ENCODE data around the gene ZFP3.
"Not testable (repeated sequence)": the region's sequence is repeated elsewhere in the genome, so short reads cannot be mapped to it uniquely, and the experiment has no call there.

ZFP3 gene

GRCh38 chr17:5077275-5077674 lies 992 bp upstream of the ZFP3 start:
- not testable (repeated sequence) for DNase-seq (ENCODE audit: extremely low read depth in 1 of 2, low read depth in 1 of 2)

DNA sequence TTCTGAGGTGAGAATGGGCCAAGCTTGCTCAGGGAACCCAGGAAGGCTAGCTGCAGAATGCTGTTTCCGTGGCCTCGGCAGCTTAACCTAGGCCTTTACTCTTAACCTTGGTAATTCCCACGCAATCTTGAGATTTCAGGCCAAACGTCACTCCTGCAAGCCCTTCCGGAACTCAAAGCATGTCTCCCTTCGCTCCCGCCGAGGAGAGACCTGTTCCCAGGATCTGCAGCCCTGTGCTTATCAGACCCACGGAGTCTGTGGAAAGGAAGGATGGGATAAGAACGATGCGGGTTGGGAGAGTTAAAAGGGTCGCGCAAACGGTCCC lies 524 bp upstream of the ZFP3 start:
- DNase-seq (ENCODE audit: extremely low read depth in 1 of 2, low read depth in 1 of 2) = no peak

GRCh38 chr17:5080591-5080990 lies 2.3 kb downstream of the ZFP3 start:
- no peak for DNase-seq (ENCODE audit: extremely low read depth in 1 of 2, low read depth in 1 of 2)

DNA sequence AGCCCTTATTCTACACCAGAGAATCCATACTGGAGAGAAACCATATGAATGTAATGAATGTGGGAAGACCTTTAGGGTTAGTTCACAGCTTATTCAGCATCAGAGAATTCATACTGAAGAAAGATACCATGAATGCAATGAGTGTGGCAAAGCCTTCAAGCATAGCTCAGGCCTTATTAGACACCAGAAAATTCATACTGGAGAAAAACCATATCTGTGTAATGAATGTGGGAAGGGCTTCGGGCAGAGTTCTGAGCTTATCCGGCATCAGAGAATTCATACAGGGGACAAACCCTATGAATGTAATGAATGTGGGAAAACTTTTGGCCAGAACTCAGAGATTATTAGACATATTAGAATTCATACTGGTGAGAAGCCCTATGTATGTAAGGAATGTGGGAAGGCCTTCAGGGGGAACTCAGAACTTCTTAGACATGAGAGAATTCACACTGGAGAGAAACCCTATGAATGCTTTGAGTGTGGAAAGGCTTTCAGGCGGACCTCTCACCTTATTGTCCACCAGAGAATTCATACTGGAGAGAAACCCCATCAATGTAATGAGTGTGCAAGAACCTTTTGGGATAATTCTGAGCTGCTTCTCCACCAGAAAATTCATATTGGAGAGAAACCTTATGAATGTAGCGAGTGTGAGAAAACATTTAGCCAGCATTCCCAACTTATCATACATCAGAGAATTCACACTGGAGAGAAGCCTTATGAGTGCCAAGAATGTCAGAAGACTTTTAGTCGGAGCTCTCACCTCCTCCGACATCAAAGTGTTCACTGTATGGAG lies 14.1 kb downstream of the ZFP3 start:
- DNase-seq (ENCODE audit: extremely low read depth in 1 of 2, low read depth in 1 of 2) = no peak

- DNase-seq (ENCODE audit: extremely low read depth in 1 of 2, low read depth in 1 of 2) = no peak
Measured at GRCh38 chr17:5096731-5097100, 18.4 kb downstream of the ZFP3 start.

DNA sequence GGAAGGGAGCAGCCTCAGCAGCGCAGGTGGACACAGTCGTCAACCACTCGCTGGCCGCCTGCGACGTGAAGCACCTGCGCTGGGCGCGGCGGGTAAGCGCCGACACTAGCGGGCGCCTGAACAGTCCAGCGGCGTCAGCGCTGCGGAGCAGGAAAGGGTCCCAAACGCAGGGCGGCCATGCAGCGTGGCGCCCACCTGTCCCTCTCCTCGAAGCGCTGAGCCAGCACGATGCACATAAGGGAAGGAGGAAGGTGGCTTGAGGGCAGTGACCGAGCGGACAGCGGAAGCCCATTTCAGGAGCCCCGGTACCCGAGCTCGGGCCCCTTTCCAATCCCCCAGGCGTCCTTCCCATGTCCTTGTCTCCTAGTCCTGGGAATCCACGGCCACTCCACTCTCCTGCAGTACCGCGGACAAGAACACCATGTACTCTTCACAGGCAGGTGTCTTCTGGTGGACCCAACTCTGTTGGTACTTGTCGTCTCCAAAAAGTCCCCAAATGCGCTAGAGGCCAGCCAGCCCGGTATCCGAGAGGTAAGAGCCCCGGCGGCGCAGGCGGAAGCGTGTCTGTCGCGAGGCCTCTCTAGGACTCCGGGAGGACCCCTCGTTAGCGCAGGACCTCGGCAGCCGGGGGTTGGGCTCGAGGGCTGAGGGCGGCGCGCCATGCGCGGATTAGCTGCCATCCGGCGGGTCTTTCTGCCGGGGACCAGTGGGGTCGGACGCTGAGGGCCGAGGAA lies 19.0 kb downstream of the ZFP3 start:
- peak in 1 of 2 donors; percentile 9 for DNase-seq (ENCODE audit: extremely low read depth in 1 of 2, low read depth in 1 of 2)

GRCh38 chr17:5099271-5099670 lies 21.0 kb downstream of the ZFP3 start:
- no peak for DNase-seq (ENCODE audit: extremely low read depth in 1 of 2, low read depth in 1 of 2)

GRCh38 chr17:5100832-5101231 lies 22.6 kb downstream of the ZFP3 start:
- no peak for DNase-seq (ENCODE audit: extremely low read depth in 1 of 2, low read depth in 1 of 2)

DNA sequence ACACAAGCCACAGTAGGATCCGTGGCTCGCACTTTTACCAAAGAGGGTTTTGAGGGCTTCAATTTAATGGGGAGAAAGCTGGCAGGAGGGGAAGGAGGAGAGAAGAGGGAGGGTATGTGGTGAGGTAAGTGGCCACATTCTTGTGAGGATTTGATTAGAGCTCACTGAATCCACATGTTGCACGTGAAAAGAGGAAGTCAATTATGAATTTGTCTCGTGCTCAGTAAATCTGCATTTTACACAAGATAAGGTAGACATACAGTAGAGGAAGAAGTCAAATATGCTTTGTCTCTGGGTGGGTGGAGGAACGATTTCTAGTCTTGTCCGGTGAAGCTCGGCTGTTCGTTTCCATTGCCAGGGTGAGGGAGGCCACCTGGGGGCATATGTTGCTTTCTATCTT lies 32.5 kb downstream of the ZFP3 start:
- DNase-seq (ENCODE audit: extremely low read depth in 1 of 2, low read depth in 1 of 2) = no peak

DNA sequence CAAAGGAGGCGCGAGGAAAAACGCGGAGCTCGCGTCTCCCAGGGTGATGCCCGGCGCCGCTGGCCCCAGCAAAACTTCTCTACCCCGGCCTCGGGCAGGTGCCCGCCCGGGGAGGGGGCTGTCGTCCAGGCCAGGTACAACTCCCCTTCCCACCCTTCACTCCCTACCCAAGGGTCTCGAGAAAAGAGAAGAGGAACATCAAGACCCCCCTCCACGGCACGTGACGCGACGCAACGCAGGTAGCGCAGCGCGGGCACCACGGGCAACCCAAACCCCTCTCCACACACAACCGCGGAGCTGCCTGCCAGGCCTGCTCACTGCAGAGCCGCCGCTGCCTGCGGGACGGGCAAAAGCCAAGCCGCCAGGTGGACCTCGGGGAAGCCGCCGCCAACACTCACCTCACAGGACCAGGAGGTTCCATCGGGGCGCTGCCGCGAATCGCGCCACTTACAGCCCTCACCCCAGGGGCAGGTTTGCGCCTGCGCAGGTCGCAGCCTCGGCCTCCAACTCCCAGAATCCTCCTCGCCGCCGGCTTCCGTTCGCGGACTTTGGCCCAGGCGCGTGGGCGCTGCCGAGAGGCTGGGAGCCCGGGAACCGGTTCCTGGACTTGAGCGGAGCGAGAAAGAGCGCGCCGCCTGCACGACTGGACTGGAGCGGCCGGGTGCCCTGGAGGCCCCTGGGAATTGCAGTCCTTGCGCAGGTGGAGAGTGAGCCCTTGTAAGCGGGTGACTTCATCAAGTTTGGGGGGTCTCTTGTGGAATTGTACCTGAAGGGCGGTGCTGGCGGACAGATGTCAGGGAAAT lies 33.3 kb downstream of the ZFP3 start, which contains the start of gene ZNF232:
TSS of gene ZNF232 (minus strand) at position 477 of the 803 bp plus-strand sequence. CDS start at position 421, 56 bp downstream.
- DNase-seq (ENCODE audit: extremely low read depth in 1 of 2, low read depth in 1 of 2) = peak; percentile 89 to 92

GRCh38 chr17:5115673-5116651 lies 37.7 kb downstream of the ZFP3 start, which contains the start of gene USP6:
USP6 (plus strand) TSS chr17:5116032; CDS start chr17:5130368, 14,336 bp downstream.
- DNase-seq (ENCODE audit: extremely low read depth in 1 of 2, low read depth in 1 of 2) = no peak

DNA sequence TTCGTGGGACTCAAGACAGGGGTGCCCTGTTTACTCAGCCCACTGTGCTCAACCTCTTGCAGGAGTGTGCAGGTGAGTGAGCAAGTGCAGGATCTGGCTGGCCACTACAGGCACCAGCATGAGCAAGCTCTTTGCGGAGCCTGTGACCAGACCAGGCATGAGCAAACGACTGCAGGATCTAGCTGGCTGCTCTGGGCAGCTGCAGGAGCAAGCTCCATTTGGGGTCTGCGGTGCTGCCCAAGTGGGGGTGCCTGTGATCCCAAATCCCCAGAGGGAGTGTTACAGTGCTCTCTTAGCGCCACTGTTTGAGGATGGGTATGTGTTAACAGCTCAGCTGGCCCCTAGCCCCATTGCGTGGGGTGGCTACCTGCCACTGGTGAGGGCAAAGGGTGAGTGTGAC lies 40.0 kb downstream of the ZFP3 start:
- no peak for DNase-seq (ENCODE audit: extremely low read depth in 1 of 2, low read depth in 1 of 2)

DNA sequence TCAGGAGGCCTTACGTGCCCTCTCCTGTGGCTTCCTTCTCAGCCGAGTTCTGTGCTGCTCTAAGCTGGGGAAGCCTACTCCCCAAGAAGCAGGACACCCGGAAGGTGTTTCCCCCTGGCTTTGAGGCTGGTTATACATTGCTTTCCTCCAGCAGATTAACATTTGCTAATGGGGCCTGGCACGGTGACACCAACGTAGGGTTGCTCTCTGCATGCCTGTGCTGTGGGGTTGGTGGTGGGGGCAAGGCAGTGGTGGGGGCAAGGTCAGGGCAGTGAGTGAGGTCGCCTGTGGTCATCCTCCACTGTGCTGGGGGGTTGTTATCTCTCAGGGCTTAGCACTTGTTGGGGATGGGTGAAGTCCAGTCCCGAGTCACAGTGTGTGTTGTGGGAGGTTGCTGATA lies 41.8 kb downstream of the ZFP3 start:
- no peak for DNase-seq (ENCODE audit: extremely low read depth in 1 of 2, low read depth in 1 of 2)

- not testable (repeated sequence) for DNase-seq (ENCODE audit: extremely low read depth in 1 of 2, low read depth in 1 of 2)
Measured at GRCh38 chr17:5120436-5121185, 42.3 kb downstream of the ZFP3 start.

GRCh38 chr17:5121186-5121841 lies 43.0 kb downstream of the ZFP3 start:
- no peak for DNase-seq (ENCODE audit: extremely low read depth in 1 of 2, low read depth in 1 of 2)

DNA sequence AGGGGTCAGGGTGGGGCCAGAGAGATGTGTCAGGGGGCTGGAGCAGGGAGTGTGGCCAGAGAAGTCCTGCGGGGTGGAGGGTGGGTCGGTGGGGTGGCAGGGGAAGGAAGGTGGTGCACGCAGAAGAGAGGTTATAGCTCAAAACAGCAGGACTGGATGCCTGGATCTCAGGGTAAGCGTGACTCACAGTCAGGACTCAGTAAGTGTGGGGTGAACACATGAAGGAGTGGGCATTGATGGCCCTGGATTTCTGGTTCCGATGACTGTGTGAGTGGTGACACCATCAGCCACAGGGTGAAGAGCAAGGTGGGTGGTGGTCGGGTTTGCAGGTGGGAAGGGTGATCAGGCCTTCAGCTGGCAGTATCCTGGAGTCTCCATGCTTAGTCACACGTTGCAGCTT lies 43.8 kb downstream of the ZFP3 start:
- not testable (repeated sequence) for DNase-seq (ENCODE audit: extremely low read depth in 1 of 2, low read depth in 1 of 2)

DNA sequence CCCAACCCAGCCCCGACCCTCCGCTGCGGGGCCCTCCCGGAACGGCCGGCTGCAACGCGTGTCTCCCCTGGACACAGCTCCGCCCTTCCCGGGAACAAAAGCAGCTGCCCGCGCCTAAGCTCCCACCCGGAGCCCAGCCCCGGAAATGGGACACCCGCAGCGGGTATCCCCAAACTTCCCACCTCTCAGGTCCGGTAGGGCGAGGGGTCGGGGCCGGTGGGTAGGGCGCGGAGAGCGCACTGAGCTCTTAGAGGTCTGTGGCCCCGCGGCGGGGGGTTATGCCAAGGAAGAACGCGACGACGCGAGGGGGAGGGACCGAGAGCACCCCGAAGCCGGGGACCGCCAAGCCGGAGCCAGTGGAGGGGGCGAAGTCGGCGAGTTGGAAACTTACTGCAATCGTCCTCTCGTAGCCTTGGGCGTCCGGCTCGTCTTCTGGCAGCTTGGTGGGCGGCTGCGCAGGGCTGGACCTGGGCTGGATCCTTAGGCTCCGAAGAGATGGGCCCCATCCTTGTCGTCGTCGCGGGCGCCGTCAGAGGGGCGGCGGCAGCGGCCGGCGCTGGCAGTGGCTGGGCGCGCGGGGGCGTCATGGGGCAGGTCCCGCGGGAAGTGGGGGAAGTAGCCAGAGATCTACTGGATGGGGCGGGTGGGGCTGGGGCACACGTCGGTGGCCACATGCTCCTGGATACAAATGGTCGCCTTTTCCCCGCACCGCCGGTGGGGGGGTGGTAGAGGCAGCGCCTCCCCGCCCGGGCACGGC lies 44.5 kb downstream of the ZFP3 start:
- DNase-seq (ENCODE audit: extremely low read depth in 1 of 2, low read depth in 1 of 2) = no peak

All from stimulated activated CD8-positive, alpha-beta memory T cell treated with anti-CD3 and anti-CD28 coated beads, Interleukin-7, amount 100 ng/mL, for 48 hours (primary cell).